HEK293 (cell line): ENCODE measurements around the gene CDH22.
A peak's percentile ranks its signal among the peaks of the same experiment; 100 is the strongest.

Experiments
- EGR2 ChIP-seq: fragments of 450-650 bp; formaldehyde crosslinking; IDR thresholded peaks from 2 replicates; pipeline ENCODE4 v1.5.1; 2016; ENCODE audit warnings: low read depth, missing biosample characterization, missing genetic modification characterization
- GLIS2 ChIP-seq: fragments of 450-650 bp; formaldehyde crosslinking; IDR thresholded peaks from 2 replicates; pipeline ENCODE4 v1.5.1; 2016; ENCODE audit warnings: missing biosample characterization, missing genetic modification characterization
- KLF16 ChIP-seq: fragments of 450-650 bp; formaldehyde crosslinking; IDR thresholded peaks from 2 replicates; pipeline ENCODE4 v1.5.1; 2017; ENCODE audit warnings: missing biosample characterization, missing genetic modification characterization
- KLF8 ChIP-seq: fragments of 450-650 bp; formaldehyde crosslinking; IDR thresholded peaks from 2 replicates; pipeline ENCODE4 v1.5.1; 2016; ENCODE audit warnings: missing biosample characterization, missing genetic modification characterization
- KLF9 ChIP-seq: fragments of 450-650 bp; formaldehyde crosslinking; IDR thresholded peaks from 2 replicates; pipeline ENCODE4 v1.5.1; 2016; ENCODE audit warnings: missing biosample characterization, missing genetic modification characterization, low read depth
- OSR2 ChIP-seq: fragments of 450-650 bp; formaldehyde crosslinking; IDR thresholded peaks from 2 replicates; pipeline ENCODE4 v1.5.1; 2016; ENCODE audit warnings: missing biosample characterization, missing genetic modification characterization
- WT1 ChIP-seq: fragments of 450-650 bp; formaldehyde crosslinking; IDR thresholded peaks from 2 replicates; pipeline ENCODE4 v1.5.1; 2016; ENCODE audit warnings: missing biosample characterization, missing genetic modification characterization
- ZBTB8A ChIP-seq: fragments of 450-650 bp; formaldehyde crosslinking; IDR thresholded peaks from 2 replicates; pipeline ENCODE4 v1.5.1; 2016; ENCODE audit warnings: missing biosample characterization, missing genetic modification characterization
- ZFP37 ChIP-seq: fragments of 450-650 bp; formaldehyde crosslinking; IDR thresholded peaks from 2 replicates; pipeline ENCODE4 v1.5.1; 2016; ENCODE audit warnings: missing biosample characterization, missing genetic modification characterization
- ZIC2 ChIP-seq: fragments of 450-650 bp; formaldehyde crosslinking; IDR thresholded peaks from 2 replicates; pipeline ENCODE4 v1.5.1; 2016; ENCODE audit warnings: missing biosample characterization, missing genetic modification characterization
- ZNF138 ChIP-seq: fragments of 450-650 bp; formaldehyde crosslinking; IDR thresholded peaks from 2 replicates; pipeline ENCODE4 v1.5.1; 2016; ENCODE audit warnings: missing biosample characterization, missing genetic modification characterization, borderline replicate concordance
- ZNF26 ChIP-seq: fragments of 450-650 bp; formaldehyde crosslinking; IDR thresholded peaks from 2 replicates; pipeline ENCODE4 v1.5.1; 2016; ENCODE audit warnings: missing biosample characterization, missing genetic modification characterization
- ZNF266 ChIP-seq: fragments of 450-650 bp; formaldehyde crosslinking; IDR thresholded peaks from 2 replicates; pipeline ENCODE4 v1.5.1; 2016; ENCODE audit warnings: missing biosample characterization, missing genetic modification characterization, low read depth
- ZNF366 ChIP-seq: fragments of 450-650 bp; formaldehyde crosslinking; conservative IDR thresholded peaks from 2 replicates; pipeline ENCODE4 v1.5.1; 2016; ENCODE audit warnings: missing biosample characterization, missing genetic modification characterization
- ZNF394 ChIP-seq: fragments of 450-650 bp; formaldehyde crosslinking; IDR thresholded peaks from 2 replicates; pipeline ENCODE4 v1.5.1; 2016; ENCODE audit warnings: missing biosample characterization, missing genetic modification characterization, mild to moderate bottlenecking, moderate library complexity, borderline replicate concordance
- ZNF518A ChIP-seq: fragments of 450-650 bp; formaldehyde crosslinking; conservative IDR thresholded peaks from 2 replicates; pipeline ENCODE4 v1.5.1; 2016; ENCODE audit warnings: low read depth, missing biosample characterization, missing genetic modification characterization
- ZNF610 ChIP-seq: fragments of 450-650 bp; formaldehyde crosslinking; IDR thresholded peaks from 2 replicates; pipeline ENCODE4 v1.5.1; 2016; ENCODE audit warnings: missing biosample characterization, missing genetic modification characterization, borderline replicate concordance
- ZNF621 ChIP-seq: fragments of 450-650 bp; formaldehyde crosslinking; IDR thresholded peaks from 2 replicates; pipeline ENCODE4 v1.5.1; 2017; ENCODE audit warnings: missing biosample characterization, missing genetic modification characterization
- ZNF664 ChIP-seq: fragments of 450-650 bp; formaldehyde crosslinking; IDR thresholded peaks from 2 replicates; pipeline ENCODE4 v1.5.1; 2016; ENCODE audit warnings: missing biosample characterization, missing genetic modification characterization
- ZNF768 ChIP-seq: fragments of 450-650 bp; formaldehyde crosslinking; IDR thresholded peaks from 2 replicates; pipeline ENCODE4 v1.5.1; 2018; ENCODE audit warnings: missing biosample characterization, mild to moderate bottlenecking, missing genetic modification characterization
- ZNF791 ChIP-seq: fragments of 450-650 bp; formaldehyde crosslinking; IDR thresholded peaks from 2 replicates; pipeline ENCODE4 v1.5.1; 2016; ENCODE audit warnings: missing biosample characterization, missing genetic modification characterization
- ZXDB ChIP-seq: fragments of 450-650 bp; formaldehyde crosslinking; IDR thresholded peaks from 2 replicates; pipeline ENCODE4 v1.5.1; 2016; ENCODE audit warnings: missing biosample characterization, missing genetic modification characterization
- TF ChIP-seq, protein P1 (sequence below): fragments of 450-650 bp; formaldehyde crosslinking; IDR thresholded peaks from 2 replicates; pipeline ENCODE4 v1.5.1; 2016; ENCODE audit warnings: missing biosample characterization, missing genetic modification characterization

Gene CDH22

GRCh38 chr20:46215913-46216707 lies 92.2 kb downstream of the CDH22 start (continued):
- TF ChIP-seq ZNF518A (no peak), ZBTB8A (tag by site-specific recombination) (peak; percentile 68), ZNF610 (no peak), ZNF664 (tag by site-specific recombination) (no peak), EGR2 (no peak), ZNF768 (tag by site-specific recombination) (no peak), KLF16 (tag by site-specific recombination) (peak; percentile 78), GLIS2 (tag by site-specific recombination) (peak; percentile 91), KLF9 (tag by site-specific recombination) (no peak), OSR2 (peak; percentile 86), ZNF138 (tag by site-specific recombination) (no peak), ZXDB (tag by site-specific recombination) (peak; percentile 59; the same call in 1 of the 2 replicates), KLF8 (0 out of 2 replicates have a peak, but pooled peaks have one; percentile 19), ZFP37 (tag by site-specific recombination) (0 out of 2 replicates have a peak, but pooled peaks have one; percentile 45), ZIC2 (tag by site-specific recombination) (peak; percentile 98), ZNF394 (tag by site-specific recombination) (peak; percentile 55; the same call in 1 of the 2 replicates), ZNF621 (no peak), WT1 (tag by site-specific recombination) (0 out of 2 replicates have a peak, but pooled peaks have one; percentile 27), ZNF26 (tag by site-specific recombination) (no peak), ZNF366 (tag by site-specific recombination) (no peak), ZNF266 (tag by site-specific recombination) (no peak), ZNF791 (tag by site-specific recombination) (0 out of 2 replicates have a peak, but pooled peaks have one; percentile 12)
- TF ChIP-seq, protein P1, sequence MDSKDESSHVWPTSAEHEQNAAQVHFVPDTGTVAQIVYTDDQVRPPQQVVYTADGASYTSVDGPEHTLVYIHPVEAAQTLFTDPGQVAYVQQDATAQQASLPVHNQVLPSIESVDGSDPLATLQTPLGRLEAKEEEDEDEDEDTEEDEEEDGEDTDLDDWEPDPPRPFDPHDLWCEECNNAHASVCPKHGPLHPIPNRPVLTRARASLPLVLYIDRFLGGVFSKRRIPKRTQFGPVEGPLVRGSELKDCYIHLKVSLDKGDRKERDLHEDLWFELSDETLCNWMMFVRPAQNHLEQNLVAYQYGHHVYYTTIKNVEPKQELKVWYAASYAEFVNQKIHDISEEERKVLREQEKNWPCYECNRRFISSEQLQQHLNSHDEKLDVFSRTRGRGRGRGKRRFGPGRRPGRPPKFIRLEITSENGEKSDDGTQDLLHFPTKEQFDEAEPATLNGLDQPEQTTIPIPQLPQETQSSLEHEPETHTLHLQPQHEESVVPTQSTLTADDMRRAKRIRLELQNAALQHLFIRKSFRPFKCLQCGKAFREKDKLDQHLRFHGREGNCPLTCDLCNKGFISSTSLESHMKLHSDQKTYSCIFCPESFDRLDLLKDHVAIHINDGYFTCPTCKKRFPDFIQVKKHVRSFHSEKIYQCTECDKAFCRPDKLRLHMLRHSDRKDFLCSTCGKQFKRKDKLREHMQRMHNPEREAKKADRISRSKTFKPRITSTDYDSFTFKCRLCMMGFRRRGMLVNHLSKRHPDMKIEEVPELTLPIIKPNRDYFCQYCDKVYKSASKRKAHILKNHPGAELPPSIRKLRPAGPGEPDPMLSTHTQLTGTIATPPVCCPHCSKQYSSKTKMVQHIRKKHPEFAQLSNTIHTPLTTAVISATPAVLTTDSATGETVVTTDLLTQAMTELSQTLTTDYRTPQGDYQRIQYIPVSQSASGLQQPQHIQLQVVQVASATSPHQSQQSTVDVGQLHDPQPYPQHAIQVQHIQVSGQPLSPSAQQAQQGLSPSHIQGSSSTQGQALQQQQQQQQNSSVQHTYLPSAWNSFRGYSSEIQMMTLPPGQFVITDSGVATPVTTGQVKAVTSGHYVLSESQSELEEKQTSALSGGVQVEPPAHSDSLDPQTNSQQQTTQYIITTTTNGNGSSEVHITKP (tag by site-specific recombination) = peak; percentile 86
